Pericardium fibroblast (primary cell): ENCODE results near the gene DUSP23. TPM values are rescaled to one million over a fixed set of nuclear protein-coding genes. Genes with fewer than 3 reads are reported as not detected.

Experiments used
- total RNA-seq: library from RNA; depleted of rRNA; stranded (reverse); fragments of >200 nt; gene quantifications from 2 replicates; pipeline ENCODE4 v1.2.3, GENCODE V29; 2015

Gene DUSP23
- 36.9 and 104 TPM in 2 replicates for total RNA-seq

GRCh38 chr1:159780583-159781582, at the start of gene DUSP23:
DUSP23 (plus strand) TSS chr1:159780962; CDS start chr1:159781101, 139 bp downstream.

GRCh38 chr1:159802111-159802510, 21.3 kb downstream of the DUSP23 start, which contains the start of gene FCRL6:
FCRL6 (plus strand) TSS chr1:159802360; CDS start chr1:159802425, 65 bp downstream.

GRCh38 chr1:159826441-159827101, 45.8 kb downstream of the DUSP23 start, which contains the start of gene SLAMF8:
SLAMF8 (plus strand) TSS chr1:159826873; CDS start chr1:159826899, 26 bp downstream.

Other genes starting within 250 kb of the DUSP23 start
- not detected in 2 replicates for gene OR10J5, start 245.0 kb upstream of the DUSP23 start, total RNA-seq
- gene APCS, start 193.1 kb upstream of the DUSP23 start, total RNA-seq: not detected in 2 replicates
- 0.23 TPM in 1 of 2 replicates, not detected in the other for gene CRP, start 66.4 kb upstream of the DUSP23 start, total RNA-seq
- not detected in 2 replicates for gene FCRL6, start 21.4 kb downstream of the DUSP23 start, total RNA-seq
- gene SLAMF8, start 45.9 kb downstream of the DUSP23 start, total RNA-seq: 0.09 and 1.5 TPM in 2 replicates
- gene VSIG8, start 81.7 kb downstream of the DUSP23 start, total RNA-seq: 0.12 TPM in 1 of 2 replicates, not detected in the other
- 0.12 TPM in 1 of 2 replicates, not detected in the other for gene CFAP45, start 119.2 kb downstream of the DUSP23 start, total RNA-seq
- 251 and 454 TPM in 2 replicates for gene TAGLN2, start 144.5 kb downstream of the DUSP23 start, total RNA-seq
- gene IGSF9, start 164.7 kb downstream of the DUSP23 start, total RNA-seq: 0.09 and 2.0 TPM in 2 replicates
- gene SLAMF9, start 173.3 kb downstream of the DUSP23 start, total RNA-seq: not detected in 2 replicates